Brain microvascular endothelial cell (primary cell): ENCODE data around the gene MTTP.

ENCODE experiments used
- DNase-seq: peaks from one replicate; pipeline ENCODE4 v3.0.0-alpha.2; 2020
- H3K27ac ChIP-seq: fragments of 250-450 bp; sonication (Bioruptor Pico); 2 replicates; pipeline ENCODE4 v1.5.1; 2020; ENCODE audit warnings: mild to moderate bottlenecking, moderate library complexity
- H3K27me3 ChIP-seq: fragments of 250-450 bp; sonication (Bioruptor Pico); replicated peaks from 2 replicates; pipeline ENCODE4 v1.5.1; 2020; ENCODE audit warnings: mild to moderate bottlenecking
- H3K36me3 ChIP-seq: fragments of 250-450 bp; sonication (Bioruptor Pico); replicated peaks from 2 replicates; pipeline ENCODE4 v1.5.1; 2020; ENCODE audit warnings: mild to moderate bottlenecking
- H3K4me3 ChIP-seq: 2 replicates; pipeline ENCODE4 v1.5.1; 2011; ENCODE audit warnings: low read depth, mild to moderate bottlenecking, control low read depth, low read length, moderate library complexity
- CTCF ChIP-seq: IDR thresholded peaks from 2 replicates; pipeline ENCODE4 v1.5.1; 2011; ENCODE audit warnings: low read depth, mild to moderate bottlenecking, moderate library complexity, low read length, control low read depth, inconsistent platforms; ENCODE audit errors: missing control alignments
- in situ Hi-C: cut with HindIII; loops from 2 replicates; pipeline ENCODE4 v1.10.0; 2017; ENCODE audit warnings: low sequenced_read_pairs, low pct_ligation_motif_present

The MTTP gene

GRCh38 chr4:99594818-99595217 is 20.2 kb downstream of the MTTP start:
- Histone ChIP-seq H3K27ac (no peak overlapping the region), H3K4me3 (no peak overlapping the region), H3K27me3 (no peaks in the 10 kb centered on the region), H3K36me3 (no peaks in the 10 kb centered on the region)
- in situ Hi-C loops, result no loop called here
- no peak for DNase-seq
- TF ChIP-seq CTCF, result no peak

- Histone ChIP-seq H3K36me3 (no peaks in the 10 kb centered on the region), H3K4me3 (no peak overlapping the region), H3K27me3 (no peaks in the 10 kb centered on the region), H3K27ac (no peak overlapping the region)
- TF ChIP-seq CTCF, result no peak
- in situ Hi-C loops, result no loop called here
- no peak for DNase-seq
Observed at GRCh38 chr4:99606716-99607115, 32.1 kb downstream of the MTTP start.

- no peak overlapping the region for H3K4me3 ChIP-seq
- DNase-seq, result no peak
- no peak for TF ChIP-seq CTCF
- no peaks in the 10 kb centered on the region for H3K27me3 ChIP-seq
- H3K36me3 ChIP-seq, result no peaks in the 10 kb centered on the region
- in situ Hi-C loops, result no loop called here
- no peak overlapping the region for H3K27ac ChIP-seq
Observed at GRCh38 chr4:99608417-99608816, 33.8 kb downstream of the MTTP start.

GRCh38 chr4:99610605-99611175 is 36.1 kb downstream of the MTTP start:
- no peaks in the 10 kb centered on the region for H3K27me3 ChIP-seq
- no peak overlapping the region for H3K27ac ChIP-seq
- no peak overlapping the region for H3K4me3 ChIP-seq
- H3K36me3 ChIP-seq, result no peaks in the 10 kb centered on the region
- no peak for DNase-seq
- no peak for TF ChIP-seq CTCF
- in situ Hi-C loops, result no loop called here

- Histone ChIP-seq H3K27ac (no peak overlapping the region), H3K36me3 (no peaks in the 10 kb centered on the region), H3K4me3 (no peak overlapping the region), H3K27me3 (no peaks in the 10 kb centered on the region)
- no peak for DNase-seq
- in situ Hi-C loops, result no loop called here
- TF ChIP-seq CTCF, result no peak
Observed at GRCh38 chr4:99612281-99612680, 37.7 kb downstream of the MTTP start.

- no peak for DNase-seq
- no peak for TF ChIP-seq CTCF
- in situ Hi-C loops, result no loop called here
Observed at GRCh38 chr4:99612704-99613103, 38.1 kb downstream of the MTTP start.

More at GRCh38 chr4:99612704-99613103, 38.1 kb downstream of the MTTP start:
- Histone ChIP-seq H3K27me3 (no peaks in the 10 kb centered on the region), H3K4me3 (no peak overlapping the region), H3K36me3 (no peaks in the 10 kb centered on the region), H3K27ac (no peak overlapping the region)
